ENCODE measurements around the gene ADGRL2.
"Not testable (repeated sequence)": the region's sequence is repeated elsewhere in the genome, so short reads cannot be mapped to it uniquely, and the experiment has no call there.

ADGRL2 gene

DNA sequence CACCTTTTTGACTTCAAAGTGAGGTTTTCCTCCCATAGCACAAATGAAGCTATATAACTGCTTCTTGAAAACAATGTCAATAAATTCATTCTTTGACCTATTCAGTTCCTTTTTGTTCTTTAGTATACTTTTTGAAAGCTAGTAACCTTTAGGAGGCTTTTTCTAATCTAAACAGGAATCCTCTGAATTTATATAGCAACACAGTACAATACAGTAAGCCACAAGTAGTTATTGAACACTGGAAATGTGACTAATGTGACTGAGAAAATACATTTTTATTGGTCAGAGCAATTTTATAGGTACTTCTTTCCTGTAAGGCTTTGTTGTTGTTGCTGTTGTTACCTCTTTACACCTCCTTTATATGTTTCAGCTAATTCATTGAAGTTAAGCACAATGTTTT lies 49.8 kb downstream of the ADGRL2 start:
- DNase-seq = no peak

DNA sequence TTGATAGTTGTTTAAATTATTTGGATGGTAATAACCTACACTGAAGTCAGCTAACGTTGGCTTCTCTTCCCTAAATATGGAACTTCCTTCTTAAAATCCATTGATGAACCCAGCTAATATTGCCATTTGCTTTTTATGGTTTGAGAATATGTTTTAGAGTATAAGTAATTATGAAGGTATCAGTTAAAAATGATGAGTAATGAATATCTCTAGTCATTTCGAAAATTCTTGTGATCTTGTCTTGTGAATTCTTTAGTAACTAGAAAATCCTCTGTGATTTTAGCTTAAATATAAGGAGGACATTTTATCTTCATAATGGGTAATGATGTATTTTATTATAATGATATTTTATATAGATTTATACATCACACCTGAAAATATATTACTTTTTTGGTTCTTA lies 50.5 kb downstream of the ADGRL2 start:
- no peak for DNase-seq

DNA sequence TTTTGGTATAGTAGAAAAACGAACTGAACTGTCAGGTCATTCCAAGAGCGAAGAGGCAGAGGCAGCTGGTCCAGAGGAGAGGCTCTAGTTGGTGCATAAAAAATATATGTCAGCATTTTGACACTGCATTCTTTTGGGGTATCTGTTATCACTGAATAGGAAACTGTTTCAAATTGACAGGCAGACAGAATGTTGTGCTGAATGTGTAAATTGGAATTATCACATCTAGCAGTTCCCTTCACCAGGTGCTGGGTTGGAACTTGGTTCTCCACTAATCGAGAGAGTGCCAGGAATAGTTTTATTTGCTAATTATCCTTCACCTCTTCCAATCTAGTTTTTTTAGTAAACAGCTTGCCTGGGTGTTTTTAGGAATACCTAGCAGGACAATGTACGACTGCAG lies 52.2 kb downstream of the ADGRL2 start:
- no peak for DNase-seq

DNA sequence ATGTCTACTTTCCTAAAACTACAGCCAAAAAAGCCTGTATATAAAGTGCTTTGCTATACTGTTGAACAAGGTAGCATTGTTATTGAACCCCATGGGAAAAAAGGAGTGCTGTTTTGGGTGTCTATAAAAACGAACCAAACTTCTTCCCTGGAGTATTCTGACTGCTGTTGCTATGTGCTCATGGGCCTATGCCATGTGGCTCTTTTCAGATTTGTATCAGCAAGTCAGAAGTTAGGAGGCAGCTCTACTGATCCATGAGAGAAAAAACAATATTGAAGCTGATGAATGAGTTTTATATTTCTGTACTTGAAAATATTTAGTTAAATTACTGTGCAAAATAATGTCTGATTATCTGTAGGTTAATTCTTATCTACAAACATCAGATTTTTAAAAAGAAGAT lies 66.5 kb downstream of the ADGRL2 start:
- no peak for DNase-seq

DNA sequence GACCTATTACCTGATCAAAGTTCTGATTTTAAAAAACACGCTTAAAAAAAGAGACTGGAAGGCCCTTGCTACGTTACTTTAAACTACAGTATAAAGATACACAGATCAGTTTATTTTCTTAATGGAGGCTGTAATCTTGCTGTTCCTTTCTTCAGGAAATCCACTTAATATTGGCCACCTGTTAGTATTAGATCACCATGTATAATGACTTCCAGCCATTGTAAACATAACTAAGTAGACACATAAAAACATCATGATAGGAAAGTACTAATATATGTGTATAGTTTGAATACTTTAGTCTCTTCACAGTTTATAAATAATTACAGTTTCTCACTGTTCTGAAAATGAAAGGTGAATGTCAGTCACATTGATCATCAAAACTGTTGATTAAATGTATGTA lies 68.6 kb downstream of the ADGRL2 start:
- no peak for DNase-seq

DNA sequence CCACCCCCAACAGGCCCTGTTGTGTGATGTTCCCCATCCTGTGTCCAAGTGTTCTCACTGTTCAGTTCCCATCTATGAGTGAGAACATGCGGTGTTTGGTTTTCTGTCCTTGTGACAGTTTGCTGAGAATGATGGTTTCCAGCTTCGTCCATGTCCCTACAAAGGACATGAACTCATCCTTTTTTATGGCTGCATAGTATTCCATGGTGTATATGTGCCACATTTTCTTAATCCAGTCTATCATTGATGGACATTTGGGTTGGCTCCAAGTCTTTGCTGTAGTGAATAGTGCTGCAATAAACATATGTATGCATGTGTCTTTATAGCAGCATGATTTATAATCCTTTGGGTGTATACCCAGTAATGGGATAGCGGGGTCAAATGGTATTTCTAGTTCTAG lies 70.4 kb downstream of the ADGRL2 start:
- DNase-seq = not testable (repeated sequence)

DNA sequence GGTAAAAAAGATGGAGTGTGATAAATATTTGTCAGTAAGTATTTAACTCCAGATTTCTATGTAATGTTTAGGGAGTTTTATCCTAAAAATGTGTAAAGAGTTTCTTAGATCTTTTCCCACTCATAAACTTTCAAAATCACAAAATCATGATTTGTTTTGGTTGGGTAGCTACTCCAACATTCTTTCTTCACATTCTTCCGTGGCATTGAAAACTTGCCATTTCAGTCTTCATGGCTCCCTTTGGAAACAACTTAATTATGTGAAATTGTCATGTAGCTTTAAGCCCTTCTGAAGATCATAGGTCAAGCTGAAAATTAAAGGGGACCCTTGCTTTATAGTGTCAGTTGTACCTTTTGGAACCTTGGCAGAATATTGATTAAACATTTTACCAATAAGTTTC lies 73.2 kb downstream of the ADGRL2 start:
- DNase-seq = peak; percentile 14

DNA sequence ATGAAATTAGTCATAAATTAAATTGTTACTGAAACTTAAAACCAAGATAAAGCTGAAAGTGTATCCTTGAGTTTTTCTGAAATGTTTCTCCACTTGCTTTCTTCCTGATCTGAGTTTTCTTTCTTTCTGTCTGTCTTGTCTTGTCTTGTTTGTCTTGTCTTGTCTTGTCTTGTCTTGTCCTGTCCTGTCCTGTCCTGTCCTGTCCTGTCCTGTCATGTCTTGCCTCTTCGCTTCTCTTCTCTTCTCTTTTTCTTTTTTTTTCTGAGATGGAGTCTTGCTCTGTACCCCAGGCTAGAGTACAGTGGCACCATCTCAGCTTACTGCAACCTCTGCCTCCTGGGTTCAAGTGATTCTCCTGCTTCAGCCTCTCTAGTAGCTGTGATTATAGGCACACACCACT lies 73.7 kb downstream of the ADGRL2 start:
- DNase-seq = no peak

DNA sequence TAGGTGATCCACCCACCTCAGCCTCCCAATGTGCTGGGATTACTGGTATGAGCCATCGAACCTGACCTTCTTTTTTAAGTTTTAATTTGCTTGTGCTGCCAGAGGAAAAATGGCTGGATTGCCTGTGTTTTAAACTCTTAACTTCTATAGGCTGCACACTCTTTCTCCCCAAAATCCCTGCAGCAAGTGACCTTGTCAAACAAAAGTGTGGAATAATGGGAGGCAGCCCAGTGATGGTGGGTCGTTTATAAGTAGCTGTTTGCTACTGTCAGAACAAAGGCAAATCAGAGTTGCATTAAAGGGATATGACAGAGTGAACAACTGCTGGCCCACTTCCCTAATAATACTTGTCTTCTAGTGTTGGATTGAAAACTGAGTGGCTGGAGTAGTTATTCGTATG lies 74.2 kb downstream of the ADGRL2 start:
- DNase-seq = no peak

DNA sequence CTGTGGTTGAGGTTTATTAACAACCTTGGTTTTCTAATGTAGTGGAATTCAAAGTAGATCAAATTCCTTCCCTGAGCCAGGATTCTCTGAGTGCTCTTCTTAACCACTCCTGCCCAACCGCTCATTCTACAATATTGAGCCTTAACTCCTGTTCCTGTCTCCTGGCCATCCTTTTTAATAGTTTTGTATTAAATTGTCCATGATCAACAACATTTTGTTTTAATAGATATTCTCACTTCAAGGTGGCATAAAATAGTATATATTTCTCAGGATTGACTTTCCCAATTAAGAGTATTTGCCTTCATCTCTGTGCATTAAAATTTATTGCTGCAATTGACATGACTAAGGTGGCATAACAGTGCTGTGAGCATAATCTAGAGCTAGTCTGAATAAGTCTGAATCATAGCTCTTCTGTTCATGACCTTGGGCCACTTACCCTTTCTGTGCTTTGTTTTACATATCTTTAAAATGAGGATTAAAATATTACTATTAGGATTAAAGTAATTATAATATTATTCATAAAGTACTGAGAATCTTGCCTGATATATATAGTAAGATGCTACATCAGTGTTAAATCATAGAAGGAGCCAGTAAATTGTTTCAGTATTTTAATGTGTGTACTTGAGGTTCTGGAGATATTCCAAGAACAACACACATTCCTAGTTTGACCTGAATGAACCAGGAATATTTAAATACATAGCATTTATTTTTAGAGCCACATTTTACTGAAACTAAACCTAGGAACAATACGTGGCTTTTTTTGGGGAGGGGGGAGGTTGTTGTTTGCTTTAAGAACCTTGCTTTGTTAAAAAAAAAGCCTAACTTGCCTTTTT lies 76.4 kb downstream of the ADGRL2 start:
- DNase-seq = peak; percentile 67

DNA sequence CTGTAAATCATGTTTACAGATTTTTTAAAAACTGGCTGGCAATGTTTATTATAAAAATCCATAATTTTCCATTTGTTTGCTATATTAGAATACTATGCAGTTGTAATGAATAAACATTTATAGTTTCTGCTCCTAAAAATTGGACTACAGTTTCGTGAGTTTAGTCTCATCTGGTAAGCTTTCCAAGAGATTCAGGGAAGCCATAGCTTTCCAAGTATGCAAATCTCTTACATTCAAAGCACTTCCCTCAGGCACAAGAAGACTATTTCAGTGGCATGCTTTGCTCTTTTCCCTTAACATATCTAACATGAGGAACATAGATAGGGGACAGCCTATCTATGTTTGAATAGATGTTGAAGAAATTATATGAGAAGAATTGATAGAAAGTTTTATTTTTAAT lies 77.2 kb downstream of the ADGRL2 start:
- DNase-seq = no peak

DNA sequence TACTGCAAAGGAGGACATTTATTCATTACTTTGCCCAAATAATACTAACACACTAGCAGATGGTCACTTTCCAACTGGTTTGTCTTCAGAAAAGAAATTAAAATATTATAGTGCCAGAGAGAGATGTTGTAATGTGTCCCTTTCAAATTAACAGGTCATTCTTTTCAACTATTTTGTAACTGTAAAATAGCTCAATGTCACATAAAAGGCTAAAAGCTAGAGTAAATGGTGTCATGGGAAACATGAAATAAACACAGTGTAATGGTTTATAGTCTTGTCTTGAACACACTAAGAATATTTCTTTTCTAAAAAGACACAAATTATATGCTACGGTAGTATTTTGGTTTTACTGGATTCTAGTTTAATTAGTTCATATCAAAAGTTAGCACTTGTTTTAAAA lies 77.8 kb downstream of the ADGRL2 start:
- no peak for DNase-seq

DNA sequence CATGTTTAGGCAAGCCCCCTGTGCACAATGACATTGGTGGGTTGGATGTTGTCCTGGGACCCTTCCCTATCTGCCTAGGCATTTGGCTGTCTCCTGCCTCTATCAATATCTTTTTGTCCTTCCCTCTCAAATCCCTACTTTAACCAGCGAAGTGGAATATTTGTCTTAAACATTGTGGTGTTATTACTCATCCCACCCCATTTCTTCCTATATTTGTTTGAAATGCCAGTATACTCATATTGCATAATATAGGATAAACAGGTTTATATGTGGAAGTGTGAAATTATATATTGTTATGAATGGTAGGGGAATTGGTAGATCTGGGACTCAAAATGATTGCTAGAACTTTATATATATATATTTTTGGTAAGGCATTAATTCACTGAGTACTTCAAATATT lies 80.0 kb downstream of the ADGRL2 start:
- DNase-seq = no peak

DNA sequence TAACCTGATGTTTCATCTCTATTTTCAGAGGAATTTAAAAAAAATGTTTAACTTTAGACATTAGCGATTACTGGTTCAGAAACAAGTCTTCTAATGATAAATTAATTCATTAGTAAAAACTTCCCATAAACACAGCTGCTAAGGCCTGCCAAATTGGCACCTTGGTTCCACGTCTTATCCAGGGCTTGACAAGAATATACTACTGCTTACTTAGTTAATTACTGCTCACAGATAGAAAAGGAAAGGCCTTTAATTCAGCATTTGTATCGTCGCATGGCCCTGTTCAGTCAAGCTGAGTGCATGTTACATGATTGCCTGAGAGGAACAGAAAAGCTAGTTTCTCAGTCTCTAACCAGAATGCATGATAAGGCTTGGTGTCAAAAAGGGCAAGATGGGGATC lies 84.6 kb downstream of the ADGRL2 start:
- no peak for DNase-seq

DNA sequence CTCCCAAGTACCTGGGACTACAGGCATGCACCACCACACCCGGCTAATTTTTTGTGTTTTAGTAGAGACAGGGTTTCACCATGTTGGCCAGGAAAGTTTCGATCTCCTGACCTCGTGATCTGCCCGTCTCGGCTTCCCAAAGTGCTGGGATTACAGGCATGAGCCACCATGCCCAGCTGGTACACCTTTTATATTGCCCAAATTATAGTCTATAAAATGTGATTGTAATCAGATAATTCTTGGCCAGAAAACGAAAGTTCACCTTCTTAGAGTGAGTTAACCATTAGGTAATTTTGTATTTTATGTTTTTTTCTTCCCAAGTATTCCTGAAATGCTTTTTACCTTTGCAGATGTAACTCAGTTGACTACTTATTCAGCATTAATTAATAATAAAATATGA lies 85.6 kb downstream of the ADGRL2 start:
- not testable (repeated sequence) for DNase-seq

DNA sequence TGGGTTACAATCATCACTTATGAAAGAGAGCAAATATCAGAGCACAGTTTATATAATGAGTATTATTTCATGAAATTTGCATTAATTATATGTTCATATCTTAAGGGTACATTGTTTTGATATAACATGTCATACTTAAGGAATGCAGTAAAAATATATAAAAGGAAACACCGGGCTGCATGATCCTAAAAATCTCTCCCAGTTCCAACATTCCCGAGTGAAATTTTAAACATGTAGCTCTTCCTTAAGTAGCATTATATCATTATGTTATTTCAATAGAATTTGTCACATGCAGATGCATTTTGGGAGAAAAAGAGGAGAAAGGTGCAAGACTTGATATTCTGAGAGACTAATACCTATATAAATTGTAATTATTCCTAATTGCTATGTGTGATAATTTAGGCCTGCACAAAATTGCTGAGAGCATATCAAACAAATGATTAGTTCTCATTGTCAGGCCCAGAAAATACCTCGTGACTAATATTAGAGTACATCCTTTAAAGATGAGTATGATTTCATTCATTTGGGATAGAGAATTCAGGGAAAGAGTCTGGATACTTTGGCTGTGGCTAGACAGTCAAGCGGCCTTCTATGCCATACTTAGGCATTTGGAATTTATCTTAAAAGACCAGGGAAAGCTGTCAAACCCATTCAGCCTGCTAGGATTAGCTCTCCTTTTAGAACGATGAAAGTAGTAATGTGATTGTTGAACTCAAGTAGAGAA lies 86.8 kb downstream of the ADGRL2 start:
- peak; percentile 57 for DNase-seq

DNA sequence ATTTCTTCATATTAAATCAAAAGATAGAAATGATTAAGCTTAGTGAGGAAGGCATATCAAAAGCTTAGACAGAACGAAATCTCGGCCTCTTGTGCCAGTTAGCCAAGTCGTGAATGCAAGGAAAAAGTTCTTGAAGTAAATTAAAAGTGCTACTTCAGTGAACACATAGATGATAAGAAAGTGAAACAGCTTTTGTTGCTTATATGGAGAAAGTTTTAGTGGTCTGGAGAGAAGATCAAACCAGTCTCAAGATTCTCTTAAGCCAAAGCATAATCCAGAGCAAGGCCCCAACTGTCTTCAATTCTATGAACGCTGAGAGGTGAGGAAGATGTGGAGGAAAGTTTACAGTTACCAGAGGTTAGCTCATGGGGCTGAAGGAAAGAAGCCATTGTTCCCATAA lies 88.4 kb downstream of the ADGRL2 start:
- no peak for DNase-seq

DNA sequence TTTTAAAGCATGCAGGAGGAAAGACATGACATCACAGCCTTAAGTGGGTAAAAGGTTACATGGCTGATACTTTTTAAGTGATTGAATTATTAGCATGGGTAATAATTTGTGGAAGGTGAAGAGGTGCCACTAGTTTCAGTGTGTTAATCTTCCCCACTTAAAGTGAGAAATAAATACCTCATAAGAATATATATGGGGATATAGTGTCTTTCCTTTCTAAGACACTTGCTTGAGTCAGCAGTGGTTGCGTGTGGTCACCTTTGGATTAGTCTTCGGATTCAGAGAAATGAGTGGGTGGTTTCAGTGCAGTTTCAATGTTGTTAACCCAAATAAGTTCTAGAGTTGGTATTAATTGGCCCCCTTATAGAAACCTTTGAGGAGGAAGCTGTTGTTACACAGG lies 94.1 kb downstream of the ADGRL2 start:
- no peak for DNase-seq

DNA sequence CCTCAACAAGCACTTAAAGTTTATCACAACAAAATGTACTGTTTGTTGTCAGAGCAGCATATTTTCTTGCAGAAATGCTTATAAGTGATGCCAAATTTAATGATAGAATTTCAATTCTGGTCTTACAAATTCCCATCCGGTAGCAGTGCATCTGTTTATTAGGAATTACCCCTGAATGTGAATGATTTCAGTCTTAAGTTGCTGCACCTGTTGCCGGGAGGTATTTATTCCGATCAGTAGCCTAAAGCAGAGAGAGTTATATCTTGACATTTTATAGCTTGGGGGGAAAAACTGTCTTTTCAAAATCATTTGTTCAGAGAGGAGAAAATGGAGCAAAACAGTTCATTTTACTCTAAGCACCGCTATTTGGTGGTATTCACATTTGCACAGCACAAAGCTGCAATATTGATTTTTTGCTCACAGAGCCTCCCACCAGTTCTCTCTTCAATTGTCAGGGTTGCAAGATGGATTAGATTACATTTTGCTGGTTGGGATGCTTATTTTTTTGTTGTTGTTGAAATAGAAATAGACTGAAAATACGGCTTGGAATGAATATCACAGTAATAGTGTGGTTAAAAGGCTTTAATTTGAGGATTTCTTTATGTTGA lies 98.6 kb downstream of the ADGRL2 start:
- DNase-seq = no peak

DNA sequence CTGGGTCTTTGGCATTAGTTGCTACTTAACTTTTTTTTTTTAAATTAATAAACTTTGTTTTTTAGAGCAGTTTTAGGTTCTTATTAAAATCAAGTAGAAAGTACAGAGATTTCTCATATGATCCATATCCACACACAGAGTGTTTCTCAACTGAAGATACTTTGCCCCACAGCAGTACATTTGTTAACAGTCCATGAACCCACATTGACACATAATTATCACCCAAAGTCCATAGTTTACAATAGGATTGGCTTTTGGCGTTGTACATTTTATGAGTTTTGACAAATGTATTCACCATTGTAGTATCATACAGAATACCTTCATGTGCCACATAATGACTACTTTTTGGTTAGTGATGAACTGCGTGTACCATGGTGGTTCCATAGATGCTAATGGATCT lies 106.8 kb downstream of the ADGRL2 start:
- no peak for DNase-seq

DNA sequence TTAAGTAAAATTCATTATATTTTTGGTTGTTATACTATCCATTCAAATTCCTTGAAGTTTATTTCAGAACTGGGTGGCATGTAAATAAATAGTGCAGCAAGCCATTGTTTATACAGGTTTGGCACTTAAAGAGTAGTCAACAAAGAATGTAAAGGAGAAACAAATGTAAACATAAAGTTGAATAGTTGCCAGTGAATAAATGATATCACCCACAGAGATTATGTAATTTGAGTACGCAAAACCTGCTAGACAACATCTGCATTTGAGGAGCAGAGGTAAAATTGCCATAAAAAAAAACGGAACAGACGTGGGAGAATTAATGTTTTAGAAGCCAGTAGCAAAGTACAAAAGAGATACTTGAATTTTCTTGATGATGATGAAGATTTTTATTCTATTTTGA lies 111.6 kb downstream of the ADGRL2 start:
- no peak for DNase-seq

DNA sequence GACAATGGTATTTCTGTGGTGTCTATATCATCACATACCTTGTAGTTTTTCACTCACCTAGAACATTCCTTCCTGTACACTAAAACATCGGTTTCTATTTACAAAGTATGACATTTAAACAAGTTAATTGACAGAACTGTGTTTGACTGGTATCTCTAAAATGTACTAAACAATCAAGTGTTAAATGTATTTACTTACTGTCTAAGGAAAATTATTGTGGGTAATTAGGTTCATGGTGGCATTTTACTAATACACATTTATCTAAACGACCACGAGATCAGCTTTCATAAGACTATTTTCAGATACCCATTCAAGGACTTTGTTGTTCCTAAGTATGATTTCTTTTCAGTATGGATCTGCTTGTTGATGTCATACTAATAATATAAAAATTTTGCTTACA lies 115.2 kb downstream of the ADGRL2 start:
- no peak for DNase-seq

DNA sequence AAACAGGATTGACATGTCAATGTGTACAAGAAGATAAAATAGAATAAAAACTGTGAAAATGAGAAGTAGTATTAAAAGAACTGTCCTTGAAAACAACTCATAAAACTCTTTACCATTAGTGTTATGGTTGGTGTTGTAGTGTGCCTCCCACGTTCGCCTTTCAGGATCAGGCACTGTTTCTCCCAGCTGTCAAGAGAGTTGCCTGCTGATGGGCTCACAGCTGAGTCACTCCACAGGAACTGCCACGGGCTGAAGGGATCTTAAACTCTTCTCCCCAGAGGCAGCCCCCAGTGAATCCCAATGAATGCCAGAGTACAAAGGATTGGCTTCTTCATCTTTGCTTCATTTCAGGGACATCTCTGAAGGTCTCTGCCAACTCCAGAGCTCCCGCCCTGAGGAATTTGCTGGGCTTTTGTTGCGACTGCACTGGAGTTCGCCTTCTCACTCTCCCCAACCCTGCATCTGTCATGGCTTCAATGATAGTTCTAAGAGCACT lies 119.6 kb downstream of the ADGRL2 start:
- DNase-seq = peak; percentile 85

DNA sequence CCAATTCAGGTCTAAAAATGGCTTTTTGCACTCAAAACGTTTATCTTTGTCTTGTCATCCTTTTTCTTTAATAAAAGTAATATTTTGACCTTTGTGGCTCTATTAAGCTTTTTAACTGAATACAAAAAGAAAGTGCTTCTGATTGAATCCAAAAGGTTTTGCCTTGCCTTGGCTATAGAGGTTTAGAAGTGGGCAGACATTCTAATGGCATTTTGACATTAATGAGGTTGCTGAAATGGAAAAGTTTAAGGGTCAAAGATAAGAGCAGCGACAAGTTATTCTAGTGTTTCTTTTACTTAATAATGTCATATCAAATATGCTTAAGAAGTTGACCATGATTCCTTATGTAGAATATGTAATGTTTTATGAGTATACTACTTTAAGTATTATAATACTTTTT lies 120.2 kb downstream of the ADGRL2 start:
- no peak for DNase-seq

Data from fibroblast of skin of right biceps (primary cell).